ENCODE measurements around the gene PIP5KL1.
"Not testable (repeated sequence)": the region's sequence is repeated elsewhere in the genome, so short reads cannot be mapped to it uniquely, and the experiment has no call there.

The PIP5KL1 gene

DNA sequence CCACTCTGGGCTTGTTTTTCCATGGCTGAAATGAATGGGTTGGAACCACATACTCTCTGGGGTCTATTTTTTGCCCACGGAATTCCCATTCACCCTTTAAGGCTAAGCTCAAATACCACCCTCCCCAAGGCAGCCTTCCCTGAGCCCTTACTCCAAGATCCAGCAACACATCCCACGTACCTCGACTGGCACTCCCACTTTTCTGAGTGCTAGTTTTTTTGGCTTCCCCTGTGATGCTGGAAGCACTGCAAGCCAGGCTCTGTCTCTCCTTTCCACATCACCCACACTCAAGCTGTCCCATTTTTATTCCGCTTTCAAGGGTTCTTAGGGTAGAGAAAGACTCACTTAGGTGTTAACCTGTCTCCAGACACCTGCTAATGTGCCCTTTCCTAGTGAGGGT, 37.2 kb downstream of the PIP5KL1 start:
- peaks cover 8% of the 10 kb centered on the region; the same call in 1 of the 2 replicates for H3K9me3 ChIP-seq (ENCODE audit: control insufficient read depth, insufficient read depth, low read depth, low read length)
- no peak overlapping the region for H3K27ac ChIP-seq (ENCODE audit: low read depth, low read length)
- no peaks in the 10 kb centered on the region for H3K27me3 ChIP-seq (ENCODE audit: control insufficient read depth, insufficient read depth, low read length)
- peaks cover 65% of the 10 kb centered on the region for H3K36me3 ChIP-seq (ENCODE audit: control insufficient read depth, insufficient read depth, low read length)
- peaks cover 16% of the 10 kb centered on the region for H3K4me1 ChIP-seq (ENCODE audit: control insufficient read depth, insufficient read depth, low read length)
- H3K4me3 ChIP-seq (ENCODE audit: low read depth, low read length): no peak overlapping the region
- H3K9ac ChIP-seq (ENCODE audit: low read length): no peak overlapping the region

DNA sequence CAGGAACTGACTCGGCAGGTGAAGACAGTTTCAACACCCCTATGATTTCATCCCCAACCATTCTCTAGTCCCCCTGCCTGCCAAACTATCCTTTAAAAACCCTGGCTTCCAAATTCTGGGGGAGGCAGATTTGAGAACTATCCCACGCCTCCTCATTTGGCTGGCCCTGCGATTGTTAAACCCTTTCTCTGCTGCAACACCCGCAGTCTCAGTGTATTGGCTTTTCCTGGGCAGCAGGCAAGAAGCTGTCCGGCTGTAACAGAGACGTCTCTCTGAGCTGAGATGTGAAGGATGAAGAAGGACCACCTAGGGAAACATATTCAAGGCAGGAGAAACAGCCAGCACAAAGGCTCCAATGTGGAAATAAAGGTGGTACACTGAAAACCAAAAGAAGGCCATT, 37.7 kb downstream of the PIP5KL1 start:
- Histone ChIP-seq H3K27me3 (ENCODE audit: control insufficient read depth, insufficient read depth, low read length) (no peaks in the 10 kb centered on the region), H3K9me3 (ENCODE audit: control insufficient read depth, insufficient read depth, low read depth, low read length) (peaks cover 8% of the 10 kb centered on the region; the same call in 1 of the 2 replicates), H3K9ac (ENCODE audit: low read length) (no peak overlapping the region), H3K36me3 (ENCODE audit: control insufficient read depth, insufficient read depth, low read length) (peaks cover 67% of the 10 kb centered on the region), H3K4me1 (ENCODE audit: control insufficient read depth, insufficient read depth, low read length) (peaks cover 16% of the 10 kb centered on the region), H3K27ac (ENCODE audit: low read depth, low read length) (no peak overlapping the region), H3K4me3 (ENCODE audit: low read depth, low read length) (no peak overlapping the region)

DNA sequence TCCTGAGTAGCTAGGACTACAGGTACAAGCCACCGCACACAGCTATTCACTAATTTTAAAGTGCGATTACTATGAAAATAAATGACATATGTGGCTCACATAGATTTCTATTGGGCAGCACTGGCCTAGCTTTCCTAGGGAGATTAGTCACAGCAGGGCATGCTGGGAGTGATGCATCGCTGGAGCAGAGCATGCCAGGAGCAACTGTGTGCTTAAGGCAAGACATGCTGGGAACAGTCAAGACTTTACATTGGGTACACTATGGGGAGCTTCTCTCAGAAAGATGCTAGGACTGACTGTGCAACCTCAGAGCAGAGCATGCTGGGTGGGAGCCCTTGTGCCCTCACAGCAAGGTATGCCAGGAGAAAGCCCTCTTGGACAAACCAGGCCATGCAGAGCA, 40.5 kb downstream of the PIP5KL1 start:
- H3K9ac ChIP-seq (ENCODE audit: low read length): no peak overlapping the region
- H3K4me1 ChIP-seq (ENCODE audit: control insufficient read depth, insufficient read depth, low read length): peaks cover 2% of the 10 kb centered on the region; the same call in 1 of the 2 replicates
- no peak overlapping the region for H3K27ac ChIP-seq (ENCODE audit: low read depth, low read length)
- no peaks in the 10 kb centered on the region for H3K27me3 ChIP-seq (ENCODE audit: control insufficient read depth, insufficient read depth, low read length)
- H3K9me3 ChIP-seq (ENCODE audit: control insufficient read depth, insufficient read depth, low read depth, low read length): peaks cover 8% of the 10 kb centered on the region; the same call in 1 of the 2 replicates
- H3K4me3 ChIP-seq (ENCODE audit: low read depth, low read length): no peak overlapping the region
- peaks cover 70% of the 10 kb centered on the region for H3K36me3 ChIP-seq (ENCODE audit: control insufficient read depth, insufficient read depth, low read length)

DNA sequence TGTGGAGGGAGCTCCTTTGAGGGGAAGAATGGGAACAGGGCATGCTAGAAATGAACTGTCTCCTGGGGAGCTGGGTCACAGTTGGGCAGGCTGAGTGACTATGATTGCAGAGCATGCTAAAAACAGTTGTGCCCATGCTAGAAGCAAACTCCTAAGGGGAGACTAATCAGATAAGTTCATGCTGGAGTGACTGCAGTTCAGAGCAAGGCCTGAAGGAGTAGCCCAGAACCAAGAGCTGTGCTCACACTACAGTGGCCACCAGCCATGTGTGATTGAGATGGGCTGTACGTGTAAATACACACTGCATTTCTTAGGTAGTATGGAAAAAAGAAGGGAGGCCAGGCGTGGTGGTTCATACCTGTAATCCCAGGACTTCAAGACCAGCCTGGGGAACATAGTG, 42.8 kb downstream of the PIP5KL1 start:
- H3K4me1 ChIP-seq (ENCODE audit: control insufficient read depth, insufficient read depth, low read length): peaks cover 8% of the 10 kb centered on the region; the same call in 1 of the 2 replicates
- peaks cover 47% of the 10 kb centered on the region for H3K36me3 ChIP-seq (ENCODE audit: control insufficient read depth, insufficient read depth, low read length)
- no peaks in the 10 kb centered on the region for H3K27me3 ChIP-seq (ENCODE audit: control insufficient read depth, insufficient read depth, low read length)
- H3K4me3 ChIP-seq (ENCODE audit: low read depth, low read length): no peak overlapping the region
- no peak overlapping the region for H3K9ac ChIP-seq (ENCODE audit: low read length)
- no peaks in the 10 kb centered on the region for H3K9me3 ChIP-seq (ENCODE audit: control insufficient read depth, insufficient read depth, low read depth, low read length)
- H3K27ac ChIP-seq (ENCODE audit: low read depth, low read length): no peak overlapping the region

DNA sequence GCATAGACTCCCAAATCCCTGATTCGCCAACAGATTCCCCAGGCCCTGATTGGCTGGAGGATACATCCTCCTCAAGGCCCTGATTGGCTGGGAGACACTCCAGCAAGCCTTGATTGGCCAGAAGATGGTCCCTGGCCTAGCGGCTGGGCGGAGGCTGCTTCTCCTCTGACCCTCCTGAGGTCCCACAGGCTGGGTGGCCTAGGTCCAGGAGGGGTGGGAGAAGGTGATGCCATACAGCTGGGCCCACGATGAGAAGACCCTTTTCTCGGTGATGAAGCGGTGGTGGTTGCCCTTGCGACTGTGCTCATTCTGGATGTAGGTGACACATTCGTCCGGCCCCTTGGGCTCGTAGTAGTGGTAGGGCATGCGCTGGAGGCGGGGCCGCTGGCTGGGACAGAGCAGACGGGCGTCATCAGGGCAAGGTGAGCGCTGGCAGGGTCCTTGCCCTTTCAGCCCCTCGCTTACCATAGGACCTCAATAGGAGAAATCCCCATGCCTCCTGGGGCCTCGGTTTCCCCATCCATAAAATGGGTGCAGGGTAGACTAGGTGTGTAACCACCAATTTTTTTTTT, 44.1 kb downstream of the PIP5KL1 start:
- H3K9ac ChIP-seq (ENCODE audit: low read length): no peak overlapping the region
- H3K9me3 ChIP-seq (ENCODE audit: control insufficient read depth, insufficient read depth, low read depth, low read length): no peaks in the 10 kb centered on the region
- H3K36me3 ChIP-seq (ENCODE audit: control insufficient read depth, insufficient read depth, low read length): peaks cover 38% of the 10 kb centered on the region
- no peaks in the 10 kb centered on the region for H3K27me3 ChIP-seq (ENCODE audit: control insufficient read depth, insufficient read depth, low read length)
- peaks cover 13% of the 10 kb centered on the region; the same call in 1 of the 2 replicates for H3K4me1 ChIP-seq (ENCODE audit: control insufficient read depth, insufficient read depth, low read length)
- H3K27ac ChIP-seq (ENCODE audit: low read depth, low read length): no peak overlapping the region
- no peak overlapping the region for H3K4me3 ChIP-seq (ENCODE audit: low read depth, low read length)

DNA sequence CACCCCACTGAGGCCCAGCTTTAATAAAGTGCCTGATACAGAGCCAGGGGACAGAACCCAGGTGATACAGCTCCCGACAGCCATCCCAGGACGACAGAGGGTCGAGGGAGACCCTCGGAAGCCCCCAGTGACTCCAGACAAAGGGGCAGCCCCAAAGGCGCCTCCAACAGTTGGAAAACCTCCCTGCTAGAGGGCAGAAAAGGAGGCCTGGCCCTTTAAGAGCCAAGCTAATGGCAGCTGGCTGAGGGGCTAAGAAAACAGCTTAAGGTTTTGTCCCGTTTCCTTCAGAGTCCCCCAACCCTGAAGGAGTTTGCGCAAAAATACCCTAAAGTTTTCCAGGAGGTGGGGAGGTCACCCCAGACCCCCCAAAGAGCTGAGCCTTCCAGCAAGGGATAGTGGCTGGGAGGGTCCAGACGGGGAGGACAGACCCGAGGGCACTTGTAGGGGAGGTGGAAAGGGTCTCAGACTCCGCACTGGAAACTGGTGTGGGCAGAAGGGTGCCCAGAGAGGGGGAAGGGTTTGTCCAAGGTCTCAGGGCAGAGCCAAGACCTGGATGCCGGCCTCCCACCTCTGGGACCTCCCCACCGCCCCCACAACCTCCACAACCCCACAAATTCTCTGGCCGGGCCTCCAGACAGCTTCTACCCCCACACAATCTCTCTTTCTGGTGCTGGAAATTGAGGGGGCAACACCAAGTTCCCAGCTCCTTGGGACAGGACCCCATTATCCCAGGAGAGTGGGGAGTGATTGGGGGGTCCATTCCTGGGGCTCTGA, 44.9 kb downstream of the PIP5KL1 start:
- H3K4me3 ChIP-seq (ENCODE audit: low read depth, low read length): no peak overlapping the region
- H3K9me3 ChIP-seq (ENCODE audit: control insufficient read depth, insufficient read depth, low read depth, low read length): no peaks in the 10 kb centered on the region
- peaks cover 33% of the 10 kb centered on the region for H3K36me3 ChIP-seq (ENCODE audit: control insufficient read depth, insufficient read depth, low read length)
- no peaks in the 10 kb centered on the region for H3K27me3 ChIP-seq (ENCODE audit: control insufficient read depth, insufficient read depth, low read length)
- no peak overlapping the region for H3K9ac ChIP-seq (ENCODE audit: low read length)
- no peak overlapping the region for H3K27ac ChIP-seq (ENCODE audit: low read depth, low read length)
- peaks cover 13% of the 10 kb centered on the region; the same call in 1 of the 2 replicates for H3K4me1 ChIP-seq (ENCODE audit: control insufficient read depth, insufficient read depth, low read length)

DNA sequence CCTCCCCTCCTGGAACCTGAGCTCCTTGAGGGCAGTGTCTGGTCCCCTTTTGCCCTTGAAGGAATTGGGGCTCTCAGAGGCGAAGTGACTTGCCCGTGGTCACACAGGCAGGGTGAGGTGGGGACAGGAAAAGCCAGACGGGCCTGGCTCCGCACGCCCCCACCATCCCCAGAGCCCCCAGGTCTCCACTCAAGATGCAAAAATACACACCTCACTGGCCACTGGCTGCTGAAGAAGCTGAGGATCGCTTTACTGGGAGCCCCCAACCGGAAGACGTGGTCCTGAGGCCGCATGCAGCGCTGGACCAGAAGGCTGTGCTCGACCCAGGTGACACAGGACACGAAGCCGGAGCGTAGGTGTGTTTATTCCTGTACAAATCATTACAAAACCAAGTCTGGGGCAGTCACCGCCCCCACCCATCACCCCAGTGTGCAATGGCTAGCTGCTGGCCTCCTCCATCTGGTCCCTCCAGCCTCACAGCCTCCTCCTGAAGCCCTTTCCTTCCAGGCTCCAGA, 45.5 kb downstream of the PIP5KL1 start:
- Histone ChIP-seq H3K36me3 (ENCODE audit: control insufficient read depth, insufficient read depth, low read length) (peaks cover 27% of the 10 kb centered on the region), H3K4me3 (ENCODE audit: low read depth, low read length) (no peak overlapping the region), H3K4me1 (ENCODE audit: control insufficient read depth, insufficient read depth, low read length) (peaks cover 13% of the 10 kb centered on the region; the same call in 1 of the 2 replicates), H3K9ac (ENCODE audit: low read length) (no peak overlapping the region), H3K27ac (ENCODE audit: low read depth, low read length) (no peak overlapping the region), H3K27me3 (ENCODE audit: control insufficient read depth, insufficient read depth, low read length) (no peaks in the 10 kb centered on the region), H3K9me3 (ENCODE audit: control insufficient read depth, insufficient read depth, low read depth, low read length) (no peaks in the 10 kb centered on the region)

DNA sequence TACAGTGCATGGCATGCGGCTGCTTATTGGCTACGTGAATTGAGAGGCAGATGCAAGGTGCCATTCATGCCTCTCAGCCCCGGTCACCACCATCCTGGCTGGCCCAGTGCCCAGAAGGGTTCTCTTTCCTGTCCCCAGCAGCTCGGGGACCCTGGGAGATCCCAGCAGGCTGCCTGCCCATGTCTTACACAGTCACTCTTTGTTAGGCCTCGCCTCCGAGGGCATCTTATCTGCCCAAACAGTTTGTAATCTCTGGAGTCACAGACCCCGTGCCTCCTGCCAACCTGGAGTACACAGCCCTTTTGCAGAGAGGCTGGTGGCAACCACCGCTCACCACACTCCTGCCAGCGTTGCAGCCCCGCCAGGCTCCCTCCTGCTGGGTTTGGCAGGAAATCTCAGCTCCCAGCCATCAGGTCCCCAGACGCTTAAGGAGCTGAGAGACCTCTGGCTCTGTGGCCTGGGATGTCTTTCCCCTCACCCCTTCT, 46.1 kb downstream of the PIP5KL1 start:
- peaks cover 13% of the 10 kb centered on the region; the same call in 1 of the 2 replicates for H3K4me1 ChIP-seq (ENCODE audit: control insufficient read depth, insufficient read depth, low read length)
- no peak overlapping the region for H3K9ac ChIP-seq (ENCODE audit: low read length)
- H3K27ac ChIP-seq (ENCODE audit: low read depth, low read length): no peak overlapping the region
- no peak overlapping the region for H3K4me3 ChIP-seq (ENCODE audit: low read depth, low read length)
- H3K27me3 ChIP-seq (ENCODE audit: control insufficient read depth, insufficient read depth, low read length): no peaks in the 10 kb centered on the region
- no peaks in the 10 kb centered on the region for H3K9me3 ChIP-seq (ENCODE audit: control insufficient read depth, insufficient read depth, low read depth, low read length)
- H3K36me3 ChIP-seq (ENCODE audit: control insufficient read depth, insufficient read depth, low read length): peaks cover 25% of the 10 kb centered on the region

DNA sequence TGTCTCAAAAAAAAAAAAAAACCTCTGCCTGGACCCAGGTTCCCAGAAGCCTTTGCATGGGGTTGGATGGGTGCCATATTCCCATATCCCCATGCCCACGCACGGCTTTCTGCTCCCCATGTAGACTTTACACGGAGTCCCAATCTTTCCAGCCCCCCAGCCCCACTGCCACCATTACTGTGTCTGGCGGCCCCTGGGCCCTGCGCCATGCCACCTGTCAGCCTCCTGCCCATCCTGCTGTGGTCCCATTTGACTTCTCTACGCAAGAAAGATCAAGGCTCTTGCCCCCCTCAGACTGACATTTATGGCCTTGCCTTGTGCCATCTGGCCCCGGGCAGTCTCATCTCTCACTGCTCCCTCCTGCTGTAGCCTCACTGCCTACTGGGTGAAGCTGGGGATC, 46.6 kb downstream of the PIP5KL1 start:
- Histone ChIP-seq H3K9ac (ENCODE audit: low read length) (no peak overlapping the region), H3K36me3 (ENCODE audit: control insufficient read depth, insufficient read depth, low read length) (peaks cover 24% of the 10 kb centered on the region), H3K27ac (ENCODE audit: low read depth, low read length) (no peak overlapping the region), H3K27me3 (ENCODE audit: control insufficient read depth, insufficient read depth, low read length) (no peaks in the 10 kb centered on the region), H3K9me3 (ENCODE audit: control insufficient read depth, insufficient read depth, low read depth, low read length) (no peaks in the 10 kb centered on the region), H3K4me3 (ENCODE audit: low read depth, low read length) (no peak overlapping the region), H3K4me1 (ENCODE audit: control insufficient read depth, insufficient read depth, low read length) (peaks cover 13% of the 10 kb centered on the region; the same call in 1 of the 2 replicates)

DNA sequence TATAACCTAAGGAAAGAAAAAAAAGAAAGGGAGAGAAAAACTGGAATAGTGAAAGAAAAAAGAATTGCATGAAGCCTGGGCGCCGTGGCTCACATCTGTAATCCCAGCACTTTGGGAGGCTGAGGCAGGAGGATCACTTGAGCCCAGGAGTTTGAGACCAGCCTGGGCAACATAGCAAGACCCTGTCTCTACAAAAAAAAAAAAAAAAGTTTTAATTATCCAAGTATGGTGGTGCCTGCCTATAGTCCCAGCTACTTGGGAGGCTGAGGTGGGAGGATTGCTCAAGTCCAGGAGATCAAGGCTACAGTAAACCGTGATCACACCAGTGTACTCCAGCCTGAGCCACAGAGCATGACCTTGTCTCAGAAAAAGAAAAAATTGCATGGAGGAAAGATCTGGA, 48.9 kb downstream of the PIP5KL1 start:
- H3K4me1 ChIP-seq (ENCODE audit: control insufficient read depth, insufficient read depth, low read length): peaks cover 25% of the 10 kb centered on the region
- H3K27ac ChIP-seq (ENCODE audit: low read depth, low read length); H3K9me3 ChIP-seq (ENCODE audit: control insufficient read depth, insufficient read depth, low read depth, low read length); H3K27me3 ChIP-seq (ENCODE audit: control insufficient read depth, insufficient read depth, low read length); H3K36me3 ChIP-seq (ENCODE audit: control insufficient read depth, insufficient read depth, low read length); H3K4me3 ChIP-seq (ENCODE audit: low read depth, low read length); H3K9ac ChIP-seq (ENCODE audit: low read length): not testable (repeated sequence)

DNA sequence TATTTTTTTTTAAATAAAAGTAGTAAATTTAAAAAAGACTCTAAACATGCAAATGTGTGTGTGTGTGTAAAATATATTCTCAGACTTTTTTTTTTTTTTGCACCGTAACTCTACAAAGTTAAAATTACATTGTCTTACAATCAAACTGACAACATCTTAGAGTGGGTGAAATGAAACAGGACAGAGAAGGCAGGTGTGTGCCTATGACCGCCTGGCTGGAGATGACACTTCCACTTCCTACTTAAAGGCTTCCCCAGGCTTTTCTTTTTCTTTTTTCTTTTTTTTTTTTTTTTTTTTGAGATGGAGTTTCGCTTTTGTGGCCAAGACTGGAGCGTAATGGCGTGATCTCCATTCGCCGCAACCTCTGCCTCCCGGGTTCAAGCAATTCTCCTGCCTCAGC, 50.4 kb downstream of the PIP5KL1 start:
- Histone ChIP-seq H3K9ac (ENCODE audit: low read length) (no peak overlapping the region), H3K4me1 (ENCODE audit: control insufficient read depth, insufficient read depth, low read length) (peaks cover 24% of the 10 kb centered on the region), H3K4me3 (ENCODE audit: low read depth, low read length) (no peak overlapping the region), H3K27me3 (ENCODE audit: control insufficient read depth, insufficient read depth, low read length) (no peaks in the 10 kb centered on the region), H3K27ac (ENCODE audit: low read depth, low read length) (no peak overlapping the region), H3K36me3 (ENCODE audit: control insufficient read depth, insufficient read depth, low read length) (no peaks in the 10 kb centered on the region), H3K9me3 (ENCODE audit: control insufficient read depth, insufficient read depth, low read depth, low read length) (no peaks in the 10 kb centered on the region)
